GM23338 (cell line): Measurements from ENCODE around the gene TPPP3. TPM values are rescaled to one million over a fixed set of nuclear protein-coding genes. Genes with fewer than 3 reads are reported as not detected.

ENCODE experiments used
- ATAC-seq: fragments of 200-7000 bp; cut with Tn5 transposase; 3 replicates; pipeline ENCODE4 v1.9.1; 2020
- DNase-seq: peaks from one replicate; pipeline ENCODE4 v3.0.0-alpha.2; 2015; ENCODE audit warnings: low spot score
- H2AFZ ChIP-seq: fragments of 200-600 bp; sonication (generic); 2 replicates; pipeline ENCODE4 v1.8.0; 2016; ENCODE audit warnings: antibody characterized with exemption, mild to moderate bottlenecking, moderate library complexity
- H3F3A ChIP-seq: fragments of 200-600 bp; sonication (generic); replicated peaks from 2 replicates; pipeline ENCODE4 v1.8.0; 2017; ENCODE audit warnings: antibody characterized with exemption, mixed run types, low read depth
- H3K27ac ChIP-seq: fragments of 200-600 bp; sonication (generic); 2 replicates; pipeline ENCODE4 v1.6.1; 2016; ENCODE audit warnings: low read depth
- H3K27me3 ChIP-seq: fragments of 200-600 bp; sonication (generic); 2 replicates; pipeline ENCODE4 v1.8.0; 2016; ENCODE audit warnings: mild to moderate bottlenecking, mixed run types, moderate library complexity; ENCODE audit not compliant: insufficient read depth
- H3K36me3 ChIP-seq: fragments of 200-600 bp; sonication (generic); 2 replicates; pipeline ENCODE4 v1.8.0; 2016; ENCODE audit warnings: mild to moderate bottlenecking; ENCODE audit not compliant: insufficient read depth
- H3K4me1 ChIP-seq: fragments of 200-600 bp; sonication (generic); 2 replicates; pipeline ENCODE4 v1.8.0; 2016; ENCODE audit warnings: mild to moderate bottlenecking, moderate library complexity; ENCODE audit not compliant: insufficient read depth
- H3K4me2 ChIP-seq: fragments of 200-600 bp; sonication (generic); 2 replicates; pipeline ENCODE4 v1.7.1; 2017; ENCODE audit warnings: mixed run types
- H3K4me3 ChIP-seq: fragments of 200-600 bp; sonication (generic); 2 replicates; pipeline ENCODE4 v1.6.1; 2016; ENCODE audit warnings: mixed run types
- H3K79me2 ChIP-seq: fragments of 200-600 bp; sonication (generic); replicated peaks from 2 replicates; pipeline ENCODE4 v1.8.0; 2017; ENCODE audit warnings: mild to moderate bottlenecking; ENCODE audit not compliant: insufficient read depth
- H3K9me2 ChIP-seq: fragments of 200-600 bp; sonication (generic); 2 replicates; pipeline ENCODE4 v1.8.0; 2017; ENCODE audit not compliant: insufficient read depth
- H4K20me1 ChIP-seq: fragments of 200-600 bp; sonication (generic); replicated peaks from 2 replicates; pipeline ENCODE4 v1.8.0; 2017; ENCODE audit warnings: mild to moderate bottlenecking; ENCODE audit not compliant: insufficient read depth
- H3K27ac Mint-ChIP-seq: 2 replicates; pipeline ENCODE4 v1.8.0; 2020; ENCODE audit warnings: inconsistent platforms, mild to moderate bottlenecking, moderate library complexity, mixed read lengths
- H3K27me3 Mint-ChIP-seq: 3 replicates; pipeline ENCODE4 v1.8.0; 2022; ENCODE audit warnings: low read depth, mild to moderate bottlenecking, moderate library complexity, mixed read lengths, inconsistent platforms; ENCODE audit not compliant: insufficient read depth, poor library complexity
- H3K36me3 Mint-ChIP-seq: 3 replicates; pipeline ENCODE4 v1.8.0; 2021; ENCODE audit warnings: low read depth, mild to moderate bottlenecking, inconsistent platforms, moderate library complexity, mixed read lengths
- H3K4me1 Mint-ChIP-seq: 3 replicates; pipeline ENCODE4 v1.8.0; 2020; ENCODE audit warnings: mild to moderate bottlenecking, inconsistent platforms, mixed read lengths
- H3K4me3 Mint-ChIP-seq: 3 replicates; pipeline ENCODE4 v1.8.0; 2021; ENCODE audit warnings: moderate library complexity, mild to moderate bottlenecking, inconsistent platforms, mixed read lengths
- H3K9me3 Mint-ChIP-seq: 3 replicates; pipeline ENCODE4 v1.8.0; 2020; ENCODE audit warnings: moderate library complexity, mild to moderate bottlenecking, inconsistent platforms, mixed read lengths
- CTCF ChIP-seq, 2 experiments: fragments of 200-600 bp in 1 of 2; sonication (generic) in 1 of 2; conservative IDR thresholded peaks; 2 replicates each; pipeline versions ENCODE4 v1.5.1 to v1.6.1; 2016 to 2017; ENCODE audit warnings: antibody characterized with exemption in 2 of 2, low read depth in 2 of 2, mild to moderate bottlenecking in 2 of 2, moderate library complexity in 1 of 2
- NANOG ChIP-seq: IDR thresholded peaks from 2 replicates; pipeline ENCODE4 v1.6.1; 2016; ENCODE audit warnings: antibody characterized with exemption, borderline replicate concordance
- STAT1 ChIP-seq: IDR thresholded peaks from one replicate; pipeline ENCODE4 v1.6.1; 2016; ENCODE audit warnings: antibody characterized with exemption; ENCODE audit not compliant: unreplicated experiment
- ZNF114 ChIP-seq: fragments of 250-450 bp; sonication (Bioruptor Pico); IDR thresholded peaks from 2 replicates; pipeline ENCODE4 v1.5.0; 2020; ENCODE audit warnings: mild to moderate bottlenecking, moderate library complexity
- ZNF331 ChIP-seq: fragments of 250-450 bp; sonication (Bioruptor Pico); IDR thresholded peaks from 2 replicates; pipeline ENCODE4 v1.5.0; 2020; ENCODE audit warnings: low read depth, mild to moderate bottlenecking, moderate library complexity
- ZNF462 ChIP-seq: fragments of 250-450 bp; sonication (Bioruptor Pico); IDR thresholded peaks from 2 replicates; pipeline ENCODE4 v1.5.0; 2020; ENCODE audit warnings: mild to moderate bottlenecking, moderate library complexity
- polyA plus RNA-seq: library from polyadenylated mRNA; unstranded; fragments of >200 nt; fragmentation: Nextera tagmentation; extraction: Ambion mirVana; gene quantifications from 2 replicates; pipeline ENCODE4 v1.2.1, GENCODE V29; 2016
- total RNA-seq: library from RNA; depleted of rRNA; stranded (reverse); fragments of >200 nt; shearing (Covaris generic); gene quantifications from 2 replicates; pipeline ENCODE4 v1.2.3, GENCODE V29; 2014

Gene TPPP3
- total and polyA plus RNA-seq, 2 experiments from 2014 or later = 0.26 to 0.28 TPM

GRCh38 chr16:67404740-67405226 is 11.5 kb upstream of the TPPP3 start:
- TF ChIP-seq STAT1 = no peak
- peak in 1 of 2 experiments; percentile 21; a peak in 1 of 4 replicates for TF ChIP-seq CTCF (conservative IDR thresholded peaks at IDR 0.05; ENCODE audit: low read depth in 2 of 2)
- H3K4me1 ChIP-seq = peaks cover 21% of the 10 kb centered on the region; the same call in 1 of the 2 replicates
- H3K27ac Mint-ChIP-seq = no peak overlapping the region
- no peaks in the 10 kb centered on the region for H3K36me3 ChIP-seq
- no peaks in the 10 kb centered on the region for H3F3A ChIP-seq
- H3K9me2 ChIP-seq = no peaks in the 10 kb centered on the region
- peaks cover 6% of the 10 kb centered on the region for H3K27me3 Mint-ChIP-seq
- H3K79me2 ChIP-seq = no peaks in the 10 kb centered on the region
- DNase-seq (no peak), ATAC-seq (no peak; the same call in 2 of the 3 replicates)
- peaks cover 27% of the 10 kb centered on the region for H3K4me1 Mint-ChIP-seq
- H2AFZ ChIP-seq = no peak overlapping the region
- H3K4me3 ChIP-seq = no peak overlapping the region
- no peaks in the 10 kb centered on the region; the same call in 2 of the 3 replicates for H3K36me3 Mint-ChIP-seq
- no peak overlapping the region for H3K27ac ChIP-seq
- H3K4me3 Mint-ChIP-seq = no peak overlapping the region
- no peaks in the 10 kb centered on the region for H4K20me1 ChIP-seq
- H3K9me3 Mint-ChIP-seq = no peaks in the 10 kb centered on the region
- 0 out of 2 replicates have a peak, but pooled peaks cover 3% of the 10 kb centered on the region for H3K27me3 ChIP-seq
- 0 out of 2 replicates have a peak overlapping the region, but pooled peaks have one; percentile 20 for H3K4me2 ChIP-seq

GRCh38 chr16:67403976-67404555 is 10.8 kb upstream of the TPPP3 start:
- DNase-seq (no peak), ATAC-seq (no peak)
- no peaks in the 10 kb centered on the region for H3F3A ChIP-seq
- 0 out of 2 replicates have a peak, but pooled peaks cover 3% of the 10 kb centered on the region for H3K27me3 ChIP-seq
- H3K4me3 ChIP-seq = no peak overlapping the region
- H3K36me3 ChIP-seq = no peaks in the 10 kb centered on the region
- H3K4me1 Mint-ChIP-seq = peaks cover 28% of the 10 kb centered on the region
- no peaks in the 10 kb centered on the region for H3K9me3 Mint-ChIP-seq
- H3K27ac ChIP-seq = no peak overlapping the region
- H3K79me2 ChIP-seq = no peaks in the 10 kb centered on the region
- no peaks in the 10 kb centered on the region for H3K9me2 ChIP-seq
- no peak overlapping the region for H3K4me2 ChIP-seq
- no peak overlapping the region for H3K4me3 Mint-ChIP-seq
- H4K20me1 ChIP-seq = no peaks in the 10 kb centered on the region
- peaks cover 21% of the 10 kb centered on the region; the same call in 1 of the 2 replicates for H3K4me1 ChIP-seq
- no peaks in the 10 kb centered on the region; the same call in 2 of the 3 replicates for H3K36me3 Mint-ChIP-seq
- H2AFZ ChIP-seq = no peak overlapping the region
- TF ChIP-seq ZNF331 (CRISPR knock-in tag) (no peak), NANOG (no peak), STAT1 (no peak), ZNF114 (CRISPR knock-in tag) (no peak), ZNF462 (CRISPR knock-in tag) (no peak)
- no peak overlapping the region; the same call in 1 of the 2 replicates for H3K27ac Mint-ChIP-seq
- H3K27me3 Mint-ChIP-seq = peaks cover 9% of the 10 kb centered on the region
